Parathyroid adenoma (tissue), 2 donors: ENCODE data around the gene RILP.

Experiments
- H2AFZ ChIP-seq: fragments of 300-600 bp; sonication (generic); one replicate; pipeline ENCODE4 v1.7.0; 2017; ENCODE audit warnings: antibody characterized with exemption, mild to moderate bottlenecking
- H3K27ac ChIP-seq: fragments of 300-600 bp; sonication (generic); one replicate; pipeline ENCODE4 v1.7.0; 2017
- H3K27me3 ChIP-seq: fragments of 300-600 bp; sonication (generic); one replicate; pipeline ENCODE4 v1.7.0; 2017; ENCODE audit warnings: low read length; ENCODE audit not compliant: control insufficient read depth, insufficient read depth
- H3K36me3 ChIP-seq: fragments of 300-600 bp; sonication (generic); one replicate; pipeline ENCODE4 v1.7.0; 2017; ENCODE audit warnings: low read length; ENCODE audit not compliant: control insufficient read depth, insufficient read depth
- H3K4me1 ChIP-seq: fragments of 300-600 bp; sonication (generic); one replicate; pipeline ENCODE4 v1.7.0; 2017; ENCODE audit warnings: control low read depth
- H3K4me2 ChIP-seq: fragments of 300-600 bp; sonication (generic); one replicate; pipeline ENCODE4 v1.7.0; 2017; ENCODE audit warnings: low read length
- H3K4me3 ChIP-seq: fragments of 300-600 bp; sonication (generic); one replicate; pipeline ENCODE4 v1.7.0; 2017; ENCODE audit warnings: low read depth, low read length
- H3K79me2 ChIP-seq: fragments of 300-600 bp; sonication (generic); one replicate; pipeline ENCODE4 v1.7.0; 2017; ENCODE audit warnings: control low read depth
- H3K9ac ChIP-seq: fragments of 300-600 bp; sonication (generic); one replicate; pipeline ENCODE4 v1.7.0; 2017; ENCODE audit warnings: mild to moderate bottlenecking
- H3K9me3 ChIP-seq: fragments of 300-600 bp; sonication (generic); one replicate; pipeline ENCODE4 v1.7.0; 2017; ENCODE audit warnings: low read length; ENCODE audit not compliant: control insufficient read depth
- TF ChIP-seq, protein P1 (sequence below): fragments of 300-600 bp; sonication (generic); IDR thresholded peaks from one replicate; pipeline ENCODE4 v1.7.0; 2017; ENCODE audit warnings: antibody characterized with exemption, mild to moderate bottlenecking
- donor health status: primary hyperparathyroidism.

RILP gene

DNA sequence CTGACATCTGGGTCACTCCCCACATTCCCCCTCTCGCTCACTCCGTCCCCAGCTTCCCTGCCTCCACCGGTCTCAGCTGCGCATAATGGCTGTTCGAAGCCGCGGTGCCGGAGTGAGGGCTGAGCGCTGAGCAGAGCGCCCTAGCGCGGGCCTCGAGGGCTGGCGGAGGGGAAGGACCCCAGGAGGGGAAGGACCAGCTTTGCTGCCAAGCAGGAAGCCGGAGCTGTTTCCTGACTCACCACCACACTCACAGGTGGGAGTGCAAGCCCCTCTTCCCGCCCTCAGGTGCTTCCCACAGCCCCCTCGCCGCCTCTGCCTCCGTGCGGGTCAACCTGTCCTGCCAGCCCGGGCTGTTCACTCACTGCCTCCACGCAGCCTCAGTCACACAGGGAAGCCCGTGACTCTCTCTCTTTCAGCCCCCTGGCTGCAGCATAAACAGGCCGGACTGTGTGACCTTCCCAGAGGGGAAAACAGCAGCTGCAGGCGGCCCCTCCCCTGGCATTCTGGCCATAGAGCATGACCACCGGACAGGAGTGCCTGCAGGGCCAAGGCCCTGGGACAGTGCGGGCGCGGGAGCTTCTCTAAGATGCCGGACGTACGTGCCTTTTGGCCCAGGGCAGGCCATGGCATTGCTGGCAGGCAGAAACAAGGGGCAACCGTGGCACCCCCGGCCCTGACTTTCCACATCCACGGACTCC lies 44.7 kb downstream of the RILP start:
- H3K36me3 ChIP-seq: no peaks in the 10 kb centered on the region

DNA sequence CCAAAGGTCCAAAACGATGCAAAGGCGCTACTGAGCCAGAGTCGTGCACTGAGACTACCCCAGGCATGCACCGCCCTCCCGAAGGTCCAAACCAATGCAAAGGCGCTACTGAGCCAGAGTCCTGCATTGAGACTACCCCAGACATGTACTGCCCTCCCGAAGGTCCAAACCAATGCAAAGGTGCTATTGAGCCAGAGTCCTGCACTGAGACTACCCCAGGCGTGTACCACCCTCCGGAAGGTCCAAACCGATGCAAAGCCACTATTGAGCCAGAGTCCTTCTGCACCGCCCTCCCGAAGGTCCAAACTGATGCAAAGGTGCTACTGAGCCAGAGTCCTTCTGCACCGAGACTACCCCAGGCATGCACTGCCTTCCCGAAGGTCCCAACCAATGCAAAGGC lies 48.1 kb downstream of the RILP start:
- H2AFZ ChIP-seq: no peak overlapping the region
- no peaks in the 10 kb centered on the region for H3K36me3 ChIP-seq
- TF ChIP-seq, protein P1, sequence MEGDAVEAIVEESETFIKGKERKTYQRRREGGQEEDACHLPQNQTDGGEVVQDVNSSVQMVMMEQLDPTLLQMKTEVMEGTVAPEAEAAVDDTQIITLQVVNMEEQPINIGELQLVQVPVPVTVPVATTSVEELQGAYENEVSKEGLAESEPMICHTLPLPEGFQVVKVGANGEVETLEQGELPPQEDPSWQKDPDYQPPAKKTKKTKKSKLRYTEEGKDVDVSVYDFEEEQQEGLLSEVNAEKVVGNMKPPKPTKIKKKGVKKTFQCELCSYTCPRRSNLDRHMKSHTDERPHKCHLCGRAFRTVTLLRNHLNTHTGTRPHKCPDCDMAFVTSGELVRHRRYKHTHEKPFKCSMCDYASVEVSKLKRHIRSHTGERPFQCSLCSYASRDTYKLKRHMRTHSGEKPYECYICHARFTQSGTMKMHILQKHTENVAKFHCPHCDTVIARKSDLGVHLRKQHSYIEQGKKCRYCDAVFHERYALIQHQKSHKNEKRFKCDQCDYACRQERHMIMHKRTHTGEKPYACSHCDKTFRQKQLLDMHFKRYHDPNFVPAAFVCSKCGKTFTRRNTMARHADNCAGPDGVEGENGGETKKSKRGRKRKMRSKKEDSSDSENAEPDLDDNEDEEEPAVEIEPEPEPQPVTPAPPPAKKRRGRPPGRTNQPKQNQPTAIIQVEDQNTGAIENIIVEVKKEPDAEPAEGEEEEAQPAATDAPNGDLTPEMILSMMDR: no peak
- no peaks in the 10 kb centered on the region for H3K27me3 ChIP-seq
- no peaks in the 10 kb centered on the region for H3K9me3 ChIP-seq
- H3K79me2 ChIP-seq: peaks cover 5% of the 10 kb centered on the region
- no peak overlapping the region for H3K27ac ChIP-seq
- H3K9ac ChIP-seq: no peak overlapping the region
- H3K4me3 ChIP-seq: no peak overlapping the region
- peaks cover 7% of the 10 kb centered on the region for H3K4me1 ChIP-seq
- H3K4me2 ChIP-seq: no peak overlapping the region

More for the DNA sequence above, 44.7 kb downstream of the RILP start:
- peaks cover 7% of the 10 kb centered on the region for H3K4me1 ChIP-seq
- H3K4me2 ChIP-seq: no peak overlapping the region
- H2AFZ ChIP-seq: peak overlapping the region; percentile 85
- TF ChIP-seq, protein P1: peak; percentile 11
- H3K79me2 ChIP-seq: peaks cover 5% of the 10 kb centered on the region
- H3K9ac ChIP-seq: no peak overlapping the region
- no peaks in the 10 kb centered on the region for H3K27me3 ChIP-seq
- no peak overlapping the region for H3K4me3 ChIP-seq
- H3K9me3 ChIP-seq: no peaks in the 10 kb centered on the region
- H3K27ac ChIP-seq: peak overlapping the region; percentile 59

DNA sequence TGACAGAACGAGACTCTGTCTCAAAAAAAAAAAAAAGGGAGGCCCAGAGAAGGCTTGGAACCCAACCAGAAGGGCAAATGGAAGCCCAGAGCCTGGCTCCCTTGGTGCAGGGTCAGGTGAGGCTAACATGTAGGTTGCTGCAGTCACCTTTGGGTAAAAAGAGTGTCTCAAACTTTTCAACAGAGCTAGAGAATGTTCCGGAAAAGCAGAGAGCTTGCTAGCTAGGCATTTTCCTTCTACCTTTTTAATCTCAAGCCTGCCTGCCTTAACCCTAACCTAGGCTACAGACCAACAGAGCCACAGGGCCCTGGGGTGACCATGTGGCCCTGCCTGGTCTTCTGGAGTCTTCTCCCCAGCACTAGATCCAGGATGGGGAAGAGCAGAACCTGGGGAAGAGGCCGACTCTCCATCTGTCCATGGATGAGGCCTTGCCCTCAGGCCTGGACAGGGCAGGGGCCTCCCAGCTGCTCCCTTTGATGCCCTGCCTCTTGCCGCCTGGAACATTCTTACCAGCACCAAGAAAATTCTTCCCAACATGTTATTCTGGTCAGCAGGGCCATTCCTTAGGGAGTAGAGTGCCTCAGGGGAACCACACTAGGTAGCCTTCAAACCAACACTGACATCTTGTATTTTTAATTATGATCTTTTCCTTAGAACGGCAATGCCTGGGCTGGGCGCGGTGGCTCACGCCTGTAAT lies 51.1 kb downstream of the RILP start:
- no peak overlapping the region for H2AFZ ChIP-seq
- no peaks in the 10 kb centered on the region for H3K27me3 ChIP-seq
- H3K4me1 ChIP-seq: no peaks in the 10 kb centered on the region
- no peak overlapping the region for H3K4me3 ChIP-seq
- no peak overlapping the region for H3K27ac ChIP-seq
- no peaks in the 10 kb centered on the region for H3K9me3 ChIP-seq
- no peaks in the 10 kb centered on the region for H3K36me3 ChIP-seq
- no peak overlapping the region for H3K4me2 ChIP-seq
- TF ChIP-seq, protein P1: no peak
- H3K9ac ChIP-seq: no peak overlapping the region
- H3K79me2 ChIP-seq: peaks cover 2% of the 10 kb centered on the region

DNA sequence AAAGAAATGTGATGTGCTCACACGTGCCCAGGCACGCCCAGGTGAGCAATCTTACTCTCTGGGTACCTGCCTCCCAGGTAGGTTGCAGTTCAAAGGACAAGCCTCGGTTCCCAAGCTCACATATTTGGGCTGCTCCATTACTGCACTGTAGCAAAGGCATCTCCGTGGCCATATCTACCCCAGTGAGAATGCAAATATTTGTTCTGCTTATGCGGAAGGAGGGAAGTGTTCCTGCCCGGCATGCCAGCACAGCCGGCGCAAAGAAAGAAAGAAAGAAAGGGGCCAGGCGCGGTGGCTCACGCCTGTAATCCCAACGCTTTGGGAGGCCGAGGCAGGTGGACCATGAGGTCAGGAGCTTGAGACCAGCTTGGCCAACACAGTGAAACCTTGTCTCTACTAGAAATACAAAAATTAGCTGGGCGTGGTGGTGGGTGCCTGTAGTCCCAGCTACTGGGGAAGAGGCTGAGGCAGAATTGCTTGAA lies 51.8 kb downstream of the RILP start:
- no peaks in the 10 kb centered on the region for H3K4me1 ChIP-seq
- H3K27me3 ChIP-seq: no peaks in the 10 kb centered on the region
- no peak overlapping the region for H2AFZ ChIP-seq
- no peaks in the 10 kb centered on the region for H3K36me3 ChIP-seq
- H3K79me2 ChIP-seq: peaks cover 2% of the 10 kb centered on the region
- TF ChIP-seq, protein P1: no peak
- no peak overlapping the region for H3K4me2 ChIP-seq
- no peak overlapping the region for H3K4me3 ChIP-seq
- no peak overlapping the region for H3K27ac ChIP-seq
- no peaks in the 10 kb centered on the region for H3K9me3 ChIP-seq
- H3K9ac ChIP-seq: no peak overlapping the region
